AG10803 (cell line): ENCODE measurements around the gene CYTH3.
"Not testable (repeated sequence)": the region's sequence is repeated elsewhere in the genome, so short reads cannot be mapped to it uniquely, and the experiment has no call there.

Source experiments
- DNase-seq: peaks from one replicate; pipeline ENCODE4 v3.0.0; 2010; ENCODE audit warnings: low read depth
- H3K4me3 ChIP-seq: 2 replicates; pipeline ENCODE4 v1.5.1; 2011; ENCODE audit warnings: mild to moderate bottlenecking, low read length, control low read depth
- CTCF ChIP-seq: conservative IDR thresholded peaks from 2 replicates; pipeline ENCODE4 v1.5.1; 2011; ENCODE audit warnings: mild to moderate bottlenecking, low read length, control low read depth, inconsistent platforms

Gene CYTH3

GRCh38 chr7:6156734-6157133 is 115.7 kb downstream of the CYTH3 start:
- H3K4me3 ChIP-seq, result no peak overlapping the region
- TF ChIP-seq CTCF, result no peak
- no peak for DNase-seq

GRCh38 chr7:6155596-6155995 is 116.8 kb downstream of the CYTH3 start:
- no peak for DNase-seq
- no peak for TF ChIP-seq CTCF
- no peak overlapping the region for H3K4me3 ChIP-seq

- no peak overlapping the region for H3K4me3 ChIP-seq
- DNase-seq, result no peak
- TF ChIP-seq CTCF, result no peak
These were observed 117.7 kb downstream of the CYTH3 start for GRCh38 chr7:6154542-6155404.

- no peak for DNase-seq
- no peak overlapping the region for H3K4me3 ChIP-seq
- TF ChIP-seq CTCF, result no peak
These were observed 118.5 kb downstream of the CYTH3 start for GRCh38 chr7:6153646-6154541.

GRCh38 chr7:6151994-6152735 is 120.3 kb downstream of the CYTH3 start:
- DNase-seq, result no peak
- no peak for TF ChIP-seq CTCF
- H3K4me3 ChIP-seq, result no peak overlapping the region

- not testable (repeated sequence) for DNase-seq, H3K4me3 ChIP-seq
These were observed 120.9 kb downstream of the CYTH3 start for GRCh38 chr7:6151527-6151926.

- no peak for TF ChIP-seq CTCF
- no peak for DNase-seq
These were observed 122.4 kb downstream of the CYTH3 start for GRCh38 chr7:6149996-6150395.

More at GRCh38 chr7:6149996-6150395, 122.4 kb downstream of the CYTH3 start:
- H3K4me3 ChIP-seq, result no peak overlapping the region
